Amniotic stem cell (primary cell): ENCODE measurements around the gene NTM.

ENCODE experiments used
- DNase-seq: peaks from one replicate; lab custom pipeline; 2025; lab: John Stamatoyannopoulos, UW

The NTM gene

DNA sequence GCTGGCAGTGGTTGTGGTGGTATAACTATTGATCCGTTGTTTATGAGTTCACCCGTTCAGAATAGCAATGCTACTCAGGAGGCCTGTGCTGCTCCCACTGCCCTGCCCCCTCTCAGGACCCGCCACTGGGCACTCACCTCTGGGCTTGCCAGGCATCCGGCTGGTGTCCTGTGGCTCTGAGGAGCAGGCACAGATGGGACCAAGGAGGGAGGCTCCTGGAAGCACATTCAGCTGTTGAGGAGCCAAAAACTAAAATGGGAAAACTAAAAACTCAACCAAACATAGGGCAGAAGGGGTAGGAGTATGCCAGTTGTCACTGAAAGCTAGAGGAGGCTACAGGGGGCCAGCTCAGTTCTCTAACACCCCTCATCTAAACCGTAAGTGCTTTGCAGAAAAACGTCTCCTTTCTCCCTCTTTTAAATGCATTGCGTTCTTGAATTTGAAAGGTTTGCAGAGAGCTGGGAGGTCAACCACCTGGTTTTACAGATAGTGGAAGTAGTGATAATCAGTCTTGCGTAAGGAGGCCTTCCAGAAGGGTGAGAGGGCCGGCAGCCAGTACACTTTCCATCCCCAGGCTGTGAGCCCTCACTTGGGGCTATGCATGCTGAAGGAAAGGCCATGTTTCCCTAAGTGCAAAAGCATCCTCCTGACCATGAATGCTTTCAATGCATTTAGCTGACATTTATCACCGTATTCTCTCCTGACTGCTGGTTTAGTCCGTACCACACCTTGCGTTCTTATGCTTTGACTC, 547.4 kb downstream of the NTM start:
- DNase-seq: no peak

DNA sequence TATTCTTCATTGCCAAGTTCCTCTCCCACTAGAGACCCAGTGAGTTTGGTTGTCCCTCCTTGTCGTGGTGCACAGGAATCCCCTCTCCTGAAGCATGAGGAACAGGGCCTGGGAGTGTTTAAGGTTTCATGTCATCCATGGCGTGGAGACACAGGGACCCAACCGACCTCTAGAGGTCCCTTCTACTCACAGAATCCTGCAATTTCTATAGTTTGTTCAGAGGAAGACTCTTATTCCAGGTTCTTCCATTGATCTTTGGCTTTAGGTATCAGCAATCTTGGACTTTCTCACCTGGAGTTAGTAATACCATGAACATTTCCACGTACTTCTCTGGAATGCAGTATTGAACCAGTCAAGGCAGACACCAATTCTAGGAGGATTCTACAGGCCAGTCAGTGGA, 548.2 kb downstream of the NTM start:
- no peak for DNase-seq

DNA sequence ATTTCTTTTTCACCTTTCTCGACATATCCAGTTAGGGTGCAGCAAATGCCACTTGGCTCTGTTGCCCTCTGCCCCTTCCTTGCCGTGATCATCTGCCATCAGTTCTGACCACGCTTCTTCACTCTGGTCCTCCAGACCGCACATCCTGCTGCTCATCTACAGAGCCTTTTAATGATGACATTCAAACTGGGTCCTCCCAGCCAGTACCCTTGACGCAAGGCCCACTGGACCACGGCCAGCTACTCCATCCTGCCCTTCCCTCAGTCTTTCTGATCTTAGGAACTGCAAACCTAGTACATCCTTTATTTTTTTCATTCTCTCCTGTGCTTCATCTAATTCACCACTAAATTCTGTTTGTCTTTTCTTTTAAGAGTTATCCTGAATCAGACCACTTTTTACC, 551.8 kb downstream of the NTM start:
- DNase-seq: no peak

DNA sequence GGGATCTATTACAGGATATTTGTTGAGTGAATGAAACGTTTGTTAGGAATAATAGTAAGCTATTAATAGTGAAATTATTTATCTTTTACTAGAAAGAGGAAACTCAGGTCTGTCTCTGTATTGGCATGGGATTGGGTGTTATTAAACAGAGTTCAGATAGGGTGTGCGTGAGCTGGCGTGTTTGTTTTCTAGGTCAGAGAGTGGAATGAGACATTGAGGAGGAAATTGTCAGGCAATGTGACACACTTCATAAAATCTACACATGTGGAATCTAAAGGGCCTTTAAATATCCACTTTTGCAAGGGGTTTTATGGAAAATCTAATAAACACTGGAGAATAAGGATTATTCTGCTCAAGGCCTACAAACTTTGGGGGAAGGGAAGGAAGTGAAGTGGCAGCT, 552.9 kb downstream of the NTM start:
- no peak for DNase-seq

DNA sequence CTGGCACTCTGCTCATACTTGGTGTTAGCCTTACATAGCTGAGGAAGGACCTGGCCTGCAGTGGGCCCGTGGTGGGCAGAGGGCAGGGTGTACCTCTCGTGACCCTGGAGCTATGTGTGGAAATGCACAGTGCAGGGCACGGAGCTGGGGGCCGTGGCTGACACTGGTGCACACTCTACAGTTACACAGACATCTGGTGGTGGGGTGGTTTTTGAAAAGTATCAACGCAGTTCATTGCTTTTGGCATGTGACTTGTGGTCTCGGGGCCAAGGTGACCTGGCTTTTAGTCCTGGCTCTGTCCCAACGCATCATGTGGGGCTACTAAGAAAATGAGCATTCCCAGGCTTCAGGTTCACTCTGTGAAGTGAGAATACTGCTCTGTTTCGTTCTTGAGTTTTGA, 553.6 kb downstream of the NTM start:
- DNase-seq: no peak

DNA sequence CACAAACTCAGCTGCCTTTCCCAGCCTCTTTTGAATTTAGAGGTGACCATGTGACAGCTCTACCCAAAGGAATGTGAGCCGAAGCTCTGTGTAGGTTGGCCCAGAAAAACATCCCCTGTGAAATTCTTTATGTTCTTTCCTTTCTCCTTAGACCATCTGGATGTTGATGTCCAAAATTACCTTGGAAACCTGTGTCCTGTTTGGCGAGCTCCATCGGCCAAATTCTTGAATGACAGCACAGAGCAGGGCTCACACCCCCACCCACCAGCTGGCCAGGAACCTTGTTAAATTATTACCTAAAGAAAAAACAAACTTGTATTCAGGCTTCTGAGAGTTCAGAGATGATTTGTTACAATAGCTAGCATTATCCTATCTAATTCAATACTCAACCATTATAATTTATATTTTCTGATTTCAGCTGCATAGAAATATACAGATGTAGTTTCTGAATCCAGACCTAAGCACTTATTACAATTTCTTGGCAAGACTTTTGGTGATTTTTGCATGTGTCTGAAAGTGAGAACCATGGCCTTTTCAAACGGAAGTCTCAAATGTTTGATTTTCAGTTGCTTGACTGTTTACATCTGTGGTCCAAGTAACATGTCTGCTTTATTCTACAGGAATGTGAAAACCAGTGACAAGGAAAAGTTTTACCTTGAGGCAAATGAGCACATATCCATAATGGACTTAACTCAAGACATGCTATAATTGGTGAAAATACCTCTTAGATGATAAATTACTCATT, 554.2 kb downstream of the NTM start:
- no peak for DNase-seq

DNA sequence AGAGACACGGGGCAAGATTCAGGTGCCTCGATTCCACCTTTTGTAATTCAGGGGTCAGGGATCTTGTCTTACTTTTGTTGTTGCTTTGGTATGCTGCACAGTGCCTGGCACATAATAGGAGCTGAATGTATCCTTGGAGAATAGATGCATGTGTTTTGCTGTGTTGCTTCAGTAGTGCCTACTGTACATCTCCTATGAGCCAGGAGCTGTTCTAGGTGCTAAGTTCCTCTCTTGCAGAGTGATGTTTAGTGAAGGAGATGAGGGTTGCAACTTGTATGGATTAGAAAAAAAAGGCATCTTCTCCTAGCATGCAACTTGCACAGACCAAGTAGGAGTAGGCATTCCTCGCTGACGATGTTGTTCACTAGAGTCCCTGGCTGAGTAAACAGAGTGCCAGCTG, 555.4 kb downstream of the NTM start:
- no peak for DNase-seq

DNA sequence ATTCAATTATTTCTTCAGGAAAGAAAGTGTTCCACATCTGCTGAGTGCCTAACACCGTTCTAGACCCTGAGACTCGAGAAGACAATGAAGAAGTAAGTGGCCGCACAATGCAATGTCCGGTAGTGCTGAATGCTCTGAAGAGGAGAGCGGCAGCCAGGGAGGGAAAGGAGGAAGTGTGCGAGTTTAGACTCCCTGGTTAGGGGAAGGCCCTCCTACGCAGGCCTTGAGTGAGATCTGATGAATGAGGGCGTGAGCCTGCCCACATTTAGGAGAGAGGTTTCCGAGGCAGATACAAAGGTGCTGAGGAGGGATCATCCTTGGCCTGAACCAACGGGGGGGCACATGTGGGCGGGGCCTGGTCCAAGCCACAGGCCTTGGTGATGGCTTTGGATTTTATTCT, 558.6 kb downstream of the NTM start:
- DNase-seq: no peak

DNA sequence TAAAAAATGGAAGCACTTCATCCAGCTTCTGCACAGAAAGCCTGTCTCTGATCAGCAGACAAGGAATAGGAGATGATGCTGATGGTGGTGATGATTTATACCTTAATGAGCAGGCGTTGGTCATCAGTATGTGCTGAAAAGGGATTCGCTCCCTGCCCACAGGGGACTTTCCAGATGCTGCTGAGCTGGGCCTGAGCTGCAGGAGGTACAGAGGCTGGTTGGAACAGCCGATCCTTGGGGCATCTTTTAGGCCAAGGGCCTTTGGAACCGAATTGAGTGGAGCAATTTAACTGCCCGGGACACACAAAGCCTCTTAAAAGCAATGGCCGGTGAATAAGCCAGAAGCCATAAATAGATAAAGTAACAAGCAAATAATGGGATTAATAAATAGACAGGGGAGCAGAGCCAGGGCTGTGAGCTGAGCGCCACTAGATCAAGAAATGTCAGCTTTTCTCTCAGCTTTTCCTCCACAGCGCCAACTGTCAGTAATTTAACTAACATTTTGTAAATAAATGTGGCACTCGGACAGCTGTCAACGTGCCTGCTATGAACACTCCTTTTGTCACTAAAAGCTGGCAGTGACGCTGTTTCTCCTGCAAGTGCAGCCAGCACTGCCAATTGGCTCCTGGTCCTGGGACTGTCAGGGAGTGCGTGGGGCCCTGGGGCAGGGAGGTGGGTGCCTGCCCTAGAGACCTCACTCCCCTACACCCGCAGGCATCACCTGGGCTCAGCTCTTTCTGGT, 562.3 kb downstream of the NTM start:
- no peak for DNase-seq

DNA sequence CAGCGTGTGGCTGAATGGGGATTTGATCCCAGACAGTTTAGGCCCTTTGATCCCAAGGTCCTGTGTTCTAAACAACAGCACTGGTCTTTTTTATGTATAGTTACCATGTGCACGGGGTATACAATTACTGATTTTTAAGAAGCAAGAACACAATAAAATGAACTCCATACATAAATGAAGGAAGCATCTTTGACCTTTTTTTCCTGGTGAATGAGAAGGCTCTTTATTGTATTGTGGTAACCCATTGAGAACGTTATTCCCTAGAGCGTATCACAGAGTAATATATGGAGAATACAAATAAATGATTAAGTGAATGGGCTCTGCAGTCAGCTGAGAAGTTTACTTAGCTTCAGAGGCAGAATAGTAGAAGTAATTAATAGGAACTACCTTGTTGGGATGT, 563.6 kb downstream of the NTM start:
- DNase-seq: no peak

DNA sequence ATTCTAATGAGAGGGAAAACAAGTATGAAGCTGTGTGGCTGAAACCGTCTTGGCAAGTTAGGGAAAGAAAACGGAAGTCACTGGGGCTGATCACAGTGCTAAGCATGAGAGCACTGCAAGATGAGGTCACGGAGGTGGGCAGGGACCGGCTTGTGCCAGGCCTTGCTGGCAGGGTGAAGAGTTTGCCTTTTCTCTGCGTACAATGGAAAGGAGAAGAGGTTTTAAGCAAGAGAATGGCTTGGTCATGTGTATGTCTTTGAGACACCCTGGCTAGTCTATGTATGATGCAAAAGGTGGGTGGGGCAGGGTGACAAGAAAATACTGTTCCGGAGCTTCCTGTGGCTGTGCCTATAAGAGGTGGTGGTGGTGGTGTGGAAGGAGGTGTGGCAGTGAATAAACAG, 567.9 kb downstream of the NTM start:
- no peak for DNase-seq

DNA sequence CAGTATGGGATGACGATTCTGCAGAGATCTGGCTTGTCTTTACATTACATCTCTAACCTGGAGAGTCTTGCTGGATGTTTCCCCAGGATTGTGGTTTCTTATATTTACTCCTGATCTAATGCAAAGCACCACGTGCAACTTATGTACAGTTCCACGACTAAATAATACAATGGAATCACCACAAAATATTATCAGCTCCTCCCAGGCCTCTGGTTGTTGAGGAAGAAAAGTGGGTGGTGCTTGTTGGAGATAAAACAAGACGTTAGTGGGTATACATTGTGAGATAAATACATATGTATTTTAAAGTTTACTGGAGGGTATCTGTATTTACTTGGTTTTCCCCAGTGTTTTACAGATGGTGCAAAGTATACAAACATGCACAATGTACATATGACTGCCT, 569.7 kb downstream of the NTM start:
- DNase-seq: no peak

DNA sequence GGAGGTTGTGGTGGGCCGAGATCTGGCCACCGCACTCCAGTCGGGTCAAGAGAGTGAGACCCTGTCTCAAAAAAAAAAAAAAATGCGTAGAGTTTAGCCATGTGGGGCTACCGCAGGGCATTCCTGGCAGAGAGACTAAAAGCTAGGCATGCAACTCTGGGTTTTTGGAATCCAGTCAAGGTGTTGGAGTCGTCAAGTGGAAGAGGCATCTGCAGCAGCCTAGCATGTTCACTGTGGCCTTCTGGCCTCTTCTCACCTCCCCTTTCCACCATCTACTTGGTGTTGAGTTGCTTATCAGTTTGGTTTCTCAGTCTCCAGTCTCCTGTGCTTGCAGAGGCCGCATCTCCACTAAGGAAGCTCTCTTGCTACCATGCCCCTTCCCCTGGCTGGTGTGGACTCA, 572.5 kb downstream of the NTM start:
- no peak for DNase-seq

DNA sequence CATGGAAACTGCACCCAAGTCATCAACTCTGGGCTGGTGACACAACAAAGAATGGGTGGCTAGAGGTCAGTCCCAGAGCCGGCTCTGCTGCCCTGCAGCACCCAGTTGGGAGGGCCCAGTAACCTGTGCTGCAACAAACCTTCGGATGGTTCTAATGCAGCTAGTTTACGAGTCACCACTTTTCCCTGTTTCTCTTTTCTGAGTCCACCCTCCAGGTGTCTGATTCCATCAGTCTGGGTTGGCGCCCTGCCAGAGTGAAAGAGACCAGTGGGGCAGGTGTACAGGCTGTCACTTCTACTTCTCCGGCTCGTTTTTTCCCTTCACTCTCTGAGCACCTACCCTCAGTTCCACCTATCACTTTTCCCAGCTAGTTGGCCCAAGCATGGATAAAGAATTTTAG, 572.9 kb downstream of the NTM start:
- DNase-seq: no peak

DNA sequence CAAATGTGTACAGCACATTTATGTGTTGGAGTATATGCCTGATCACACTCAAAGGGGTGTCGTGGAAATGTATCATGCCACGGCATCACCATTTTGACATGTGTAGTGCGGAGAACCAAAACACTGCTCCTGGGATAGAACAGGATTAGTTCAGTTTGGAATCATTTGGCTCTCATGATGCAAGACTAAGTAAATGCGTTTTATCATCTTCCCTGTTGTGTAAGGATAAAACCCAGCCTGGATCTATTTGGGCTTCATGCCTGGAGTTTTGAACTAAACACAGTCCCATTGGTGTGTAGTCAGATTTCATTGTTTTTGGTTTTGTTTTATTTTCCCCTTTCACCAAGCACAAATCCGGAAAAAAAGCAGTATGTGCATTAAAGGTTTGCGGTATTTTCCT, 574.3 kb downstream of the NTM start:
- DNase-seq: no peak

DNA sequence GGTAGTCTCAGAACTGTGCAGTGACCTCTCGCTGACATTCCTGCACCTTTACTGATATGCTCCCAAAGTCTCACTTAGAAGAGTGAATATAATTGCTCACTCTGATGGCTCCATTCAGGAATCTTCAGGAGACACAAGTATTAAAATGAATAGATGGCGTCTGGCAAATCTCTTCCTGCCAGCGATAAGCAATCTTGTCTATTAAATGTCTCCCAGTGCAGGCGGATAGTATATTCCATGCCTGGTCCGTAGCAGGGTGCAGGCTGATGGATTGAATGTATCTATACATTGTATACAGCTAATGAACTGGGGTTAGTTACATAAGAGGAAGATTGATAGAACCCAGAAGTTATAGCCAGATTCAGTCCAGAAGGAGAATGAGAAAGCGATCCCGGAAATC, 575.3 kb downstream of the NTM start:
- DNase-seq: no peak

DNA sequence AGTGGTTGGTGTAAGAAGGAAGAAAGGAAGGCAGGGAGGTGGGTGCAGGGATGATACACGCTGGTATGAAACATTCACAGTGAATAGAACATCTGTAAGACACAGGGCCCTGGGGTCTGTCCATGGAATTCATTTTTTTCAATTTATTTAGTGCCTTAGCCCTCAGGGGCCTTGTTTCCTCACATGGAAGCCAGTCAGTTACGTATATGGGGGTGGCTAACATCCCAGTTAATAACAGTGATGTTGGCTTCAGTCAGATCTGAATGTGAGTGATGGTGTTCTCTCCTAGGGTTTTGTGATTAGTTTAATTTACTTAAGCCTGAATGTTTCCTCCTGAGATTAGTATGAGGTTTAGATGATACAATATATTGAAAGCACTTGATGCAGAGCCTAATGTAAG, 577.1 kb downstream of the NTM start:
- no peak for DNase-seq

DNA sequence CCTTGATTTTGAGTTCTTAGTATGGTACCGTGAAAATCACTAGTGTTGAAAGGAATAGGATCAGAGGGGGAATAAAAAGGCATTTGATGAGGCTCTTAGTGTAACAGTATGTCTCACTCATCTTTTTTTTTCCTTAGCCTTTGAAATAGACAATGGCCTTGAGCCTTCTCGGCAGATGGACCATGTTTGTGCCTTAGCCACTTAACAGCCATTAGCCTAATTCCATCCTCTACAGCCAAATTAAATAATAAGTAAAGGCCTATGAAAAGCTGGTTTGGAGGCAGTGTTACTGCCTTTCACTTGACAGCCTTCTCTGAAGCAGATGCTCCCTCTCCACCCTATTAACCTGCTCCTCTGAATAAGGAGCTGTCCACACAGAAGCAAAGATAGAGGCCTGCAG, 580.7 kb downstream of the NTM start:
- DNase-seq: no peak

DNA sequence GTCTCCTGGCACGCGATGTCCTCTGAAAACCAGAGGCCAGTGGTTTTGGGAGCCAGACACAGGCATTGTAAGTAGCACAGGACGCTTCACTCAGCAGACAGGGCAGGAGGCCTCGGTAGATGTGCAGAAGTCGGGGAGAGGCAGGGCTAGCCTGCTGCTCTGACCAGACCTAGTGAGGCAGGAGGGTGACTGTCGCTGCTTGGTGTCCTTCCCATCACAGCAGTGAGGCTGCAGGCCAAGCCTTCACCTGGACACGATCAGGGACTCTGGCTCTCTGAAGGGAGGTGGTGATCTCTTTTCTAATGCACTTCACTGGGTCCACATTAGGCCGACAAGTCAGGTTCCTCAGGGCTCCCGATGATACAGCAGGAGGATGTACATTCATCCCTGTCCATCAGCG, 583.7 kb downstream of the NTM start:
- no peak for DNase-seq

DNA sequence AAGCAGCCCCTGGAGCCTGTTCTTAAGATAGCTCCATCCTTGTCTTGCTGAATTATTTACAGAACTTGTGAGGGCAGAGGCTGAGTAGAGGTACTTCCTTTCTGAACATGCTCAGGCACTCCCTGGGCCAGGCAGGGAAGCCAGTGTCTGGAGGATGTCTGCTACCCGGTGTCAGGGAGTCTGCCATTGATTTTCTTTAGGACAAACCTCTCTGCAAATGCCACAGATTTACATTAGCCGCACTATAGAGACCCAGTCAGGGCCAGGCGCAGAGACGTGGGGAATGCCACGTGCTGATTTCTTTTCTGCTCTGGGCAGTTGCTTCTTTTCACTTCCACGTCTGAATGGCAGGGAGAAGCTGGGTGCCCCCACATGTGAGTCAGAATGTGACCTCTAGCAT, 585.5 kb downstream of the NTM start:
- DNase-seq: no peak

DNA sequence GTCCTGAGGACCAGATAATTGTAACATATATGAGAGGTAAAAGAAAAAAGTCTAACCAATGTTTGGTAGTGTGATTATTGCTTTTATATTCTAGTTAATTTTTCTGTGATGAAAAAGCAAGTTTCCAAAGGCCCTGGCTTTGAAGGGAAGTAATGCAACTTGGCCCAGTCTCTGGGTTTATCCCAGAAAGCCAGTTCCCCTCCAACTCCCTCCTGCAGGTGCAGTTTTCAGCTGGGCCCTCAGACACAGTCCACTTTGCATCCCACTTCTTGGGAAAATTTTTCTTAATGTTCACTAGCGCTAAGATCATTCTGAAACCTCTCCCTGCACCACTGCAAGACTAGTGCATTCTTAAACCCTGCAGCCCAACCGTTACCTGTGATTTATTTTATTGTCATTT, 586.8 kb downstream of the NTM start:
- DNase-seq: no peak

DNA sequence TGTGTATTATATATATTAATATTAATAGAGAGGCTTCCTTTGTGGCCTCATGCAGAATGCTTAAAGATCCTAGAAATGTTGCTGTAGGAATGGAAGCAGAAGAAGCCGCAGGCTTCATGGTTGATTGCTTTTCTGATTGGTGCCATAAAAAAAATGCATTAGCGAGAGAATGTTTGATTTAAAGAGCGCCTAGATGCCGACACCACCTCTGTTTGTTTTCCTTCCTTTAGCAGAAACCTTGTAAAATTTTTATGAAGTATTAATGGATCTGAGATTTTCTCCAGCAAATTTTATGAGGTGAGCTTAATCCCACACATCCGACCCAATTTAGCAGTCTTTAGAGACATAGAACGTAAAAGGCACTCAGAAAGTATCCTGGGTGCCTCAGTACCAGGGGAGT, 587.5 kb downstream of the NTM start:
- no peak for DNase-seq

DNA sequence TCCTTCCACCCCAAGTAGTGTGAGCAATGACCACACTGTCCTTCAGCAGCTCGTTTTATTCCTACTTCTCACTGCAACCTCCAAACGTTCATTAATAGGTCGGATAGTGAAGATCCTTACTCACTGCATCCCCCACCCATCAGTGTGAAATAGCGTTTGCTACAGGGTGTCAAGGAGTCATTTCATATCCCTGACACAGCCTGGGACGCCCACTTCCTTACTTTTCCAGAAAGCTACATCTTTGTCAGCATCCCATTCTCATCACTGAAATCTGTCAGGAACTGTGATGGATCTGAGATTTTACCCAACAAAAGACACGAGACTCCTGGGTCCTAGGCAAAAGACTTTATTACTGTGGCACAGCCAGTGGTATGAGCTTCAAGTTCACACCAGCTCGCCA, 592.4 kb downstream of the NTM start:
- no peak for DNase-seq
